SKM-1 treated with dmso at 0.1 percent for 144 hours (cell line): ENCODE results near the gene ASPN.

ENCODE experiments used
- DNase-seq: peaks from one replicate; lab custom pipeline; 2025; ENCODE audit not compliant: unreplicated experiment; lab: John Stamatoyannopoulos, UW

Gene ASPN

GRCh38 chr9:92482329-92482728 is at the start of gene ASPN:
TSS of gene ASPN (minus strand) at chr9:92482506.
- DNase-seq: no peak

- no peak for DNase-seq
Observed at GRCh38 chr9:92530893-92531292, 48.6 kb upstream of the ASPN start.

- DNase-seq: no peak
Observed at GRCh38 chr9:92529124-92529523, 46.8 kb upstream of the ASPN start.

- no peak for DNase-seq
Observed at GRCh38 chr9:92528522-92528849, 46.2 kb upstream of the ASPN start.

GRCh38 chr9:92527832-92528521 is 45.7 kb upstream of the ASPN start:
- no peak for DNase-seq

- DNase-seq: no peak
Observed at GRCh38 chr9:92527291-92527828, 45.1 kb upstream of the ASPN start.

- DNase-seq: no peak
Observed at GRCh38 chr9:92525306-92525705, 43.0 kb upstream of the ASPN start.

GRCh38 chr9:92524881-92525280 is 42.6 kb upstream of the ASPN start:
- no peak for DNase-seq

GRCh38 chr9:92522983-92523970 is 41.0 kb upstream of the ASPN start:
- no peak for DNase-seq

GRCh38 chr9:92520837-92521236 is 38.5 kb upstream of the ASPN start:
- no peak for DNase-seq

- no peak for DNase-seq
Observed at GRCh38 chr9:92518199-92518598, 35.9 kb upstream of the ASPN start.

GRCh38 chr9:92517046-92517445 is 34.7 kb upstream of the ASPN start:
- DNase-seq: no peak

GRCh38 chr9:92516521-92516920 is 34.2 kb upstream of the ASPN start:
- DNase-seq: no peak

- DNase-seq: no peak
Observed at GRCh38 chr9:92514635-92515034, 32.3 kb upstream of the ASPN start.

- DNase-seq: no peak
Observed at GRCh38 chr9:92513349-92513748, 31.0 kb upstream of the ASPN start.

- no peak for DNase-seq
Observed at GRCh38 chr9:92512622-92513021, 30.3 kb upstream of the ASPN start.

GRCh38 chr9:92510747-92511146 is 28.4 kb upstream of the ASPN start:
- no peak for DNase-seq

GRCh38 chr9:92509050-92509449 is 26.7 kb upstream of the ASPN start:
- DNase-seq: no peak

GRCh38 chr9:92508018-92508820 is 25.9 kb upstream of the ASPN start:
- DNase-seq: no peak

GRCh38 chr9:92507496-92507895 is 25.2 kb upstream of the ASPN start:
- DNase-seq: no peak

- DNase-seq: no peak
Observed at GRCh38 chr9:92507005-92507404, 24.7 kb upstream of the ASPN start.
